HEK293T (cell line): ENCODE measurements around the gene PREP.

Experiments used
- CTCF ChIA-PET: fragments of 350-600 bp; formaldehyde crosslinking; extraction: SDS; loops from one replicate; lab custom pipeline; 2021; ENCODE audit warnings: antibody characterized with exemption, inconsistent platforms; lab: Yijun Ruan, JAX
- POLR2A ChIA-PET: fragments of 350-600 bp; formaldehyde crosslinking; extraction: SDS; loops from one replicate; lab custom pipeline; 2020; ENCODE audit warnings: antibody characterized with exemption, inconsistent platforms; lab: Yijun Ruan, JAX
- DNase-seq: peaks from one replicate; pipeline ENCODE4 v3.0.0; 2012; ENCODE audit warnings: mixed read lengths; ENCODE audit errors: extremely low spot score
- ARNT ChIP-seq: fragments of 450-650 bp; IDR thresholded peaks from 2 replicates; pipeline ENCODE4 v1.6.1; 2017; ENCODE audit warnings: mild to moderate bottlenecking
- BHLHE40 ChIP-seq: fragments of 450-650 bp; IDR thresholded peaks from 2 replicates; pipeline ENCODE4 v1.6.1; 2016; ENCODE audit warnings: mild to moderate bottlenecking, moderate library complexity, borderline replicate concordance
- CTBP1 ChIP-seq: fragments of 450-650 bp; IDR thresholded peaks from 2 replicates; pipeline ENCODE4 v1.6.1; 2016; ENCODE audit warnings: borderline replicate concordance
- ELF4 ChIP-seq: fragments of 450-650 bp; IDR thresholded peaks from 2 replicates; pipeline ENCODE4 v1.6.1; 2017; ENCODE audit warnings: antibody characterized with exemption
- FOXA1 ChIP-seq: fragments of 450-650 bp; IDR thresholded peaks from 2 replicates; pipeline ENCODE4 v1.6.1; 2016; ENCODE audit warnings: mild to moderate bottlenecking
- FOXK2 ChIP-seq: fragments of 450-650 bp; IDR thresholded peaks from 2 replicates; pipeline ENCODE4 v1.6.1; 2016; ENCODE audit warnings: mild to moderate bottlenecking
- FOXM1 ChIP-seq: fragments of 450-650 bp; IDR thresholded peaks from 2 replicates; pipeline ENCODE4 v1.6.1; 2017; ENCODE audit warnings: mild to moderate bottlenecking, borderline replicate concordance
- HDGF ChIP-seq: fragments of 450-650 bp; IDR thresholded peaks from 2 replicates; pipeline ENCODE4 v1.6.1; 2017; ENCODE audit warnings: antibody characterized with exemption, borderline replicate concordance
- L3MBTL2 ChIP-seq: fragments of 450-650 bp; conservative IDR thresholded peaks from 2 replicates; pipeline ENCODE4 v1.6.1; 2016; ENCODE audit warnings: mild to moderate bottlenecking
- LEF1 ChIP-seq: fragments of 450-650 bp; IDR thresholded peaks from 2 replicates; pipeline ENCODE4 v1.6.1; 2017; ENCODE audit warnings: mild to moderate bottlenecking, borderline replicate concordance
- NFRKB ChIP-seq: fragments of 450-650 bp; IDR thresholded peaks from 2 replicates; pipeline ENCODE4 v1.6.1; 2016; ENCODE audit warnings: mild to moderate bottlenecking, moderate library complexity
- PKNOX1 ChIP-seq: fragments of 450-650 bp; IDR thresholded peaks from 2 replicates; pipeline ENCODE4 v1.6.1; 2016
- SP1 ChIP-seq: fragments of 450-650 bp; IDR thresholded peaks from 2 replicates; pipeline ENCODE4 v1.6.1; 2017
- SUZ12 ChIP-seq: fragments of 450-650 bp; IDR thresholded peaks from 2 replicates; pipeline ENCODE4 v1.6.1; 2016; ENCODE audit warnings: mild to moderate bottlenecking
- TARDBP ChIP-seq: fragments of 450-650 bp; IDR thresholded peaks from 2 replicates; pipeline ENCODE4 v1.6.1; 2016
- ZNF384 ChIP-seq: fragments of 450-650 bp; IDR thresholded peaks from 2 replicates; pipeline ENCODE4 v1.6.1; 2016

PREP gene

GRCh38 chr6:105279463-105279862 is 123.4 kb downstream of the PREP start:
- no peak for TF ChIP-seq LEF1
- TF ChIP-seq SUZ12, result no peak
- no peak for TF ChIP-seq L3MBTL2
- ChIA-PET POLR2A (no interaction called here), CTCF (no interaction called here)
- no peak for DNase-seq

GRCh38 chr6:105278813-105279212 is 124.1 kb downstream of the PREP start:
- ChIA-PET POLR2A (no interaction called here), CTCF (no interaction called here)
- no peak for DNase-seq
- TF ChIP-seq LEF1 (no peak), BHLHE40 (no peak), ELF4 (no peak), ARNT (no peak), FOXK2 (no peak), FOXM1 (no peak), HDGF (no peak), TARDBP (no peak), PKNOX1 (no peak)

- ChIA-PET POLR2A (no interaction called here), CTCF (no interaction called here)
- DNase-seq, result no peak
- no peak for TF ChIP-seq ELF4
- no peak for TF ChIP-seq PKNOX1
- no peak for TF ChIP-seq SUZ12
- no peak for TF ChIP-seq ARNT
- no peak for TF ChIP-seq FOXA1
- TF ChIP-seq BHLHE40, result no peak
- no peak for TF ChIP-seq L3MBTL2
These were observed 124.8 kb downstream of the PREP start for GRCh38 chr6:105278035-105278434.

GRCh38 chr6:105276374-105276773 is 126.5 kb downstream of the PREP start:
- no peak for DNase-seq
- CTCF ChIA-PET, result interaction anchor here (0.6 kb wide), 1 partner anchor 487 kb away, joined by 3 read pairs; no protein-coding TSS in a partner anchor
- POLR2A ChIA-PET, result no interaction called here
- TF ChIP-seq PKNOX1, result no peak
- no peak for TF ChIP-seq NFRKB
- TF ChIP-seq CTBP1, result no peak
- TF ChIP-seq FOXK2, result no peak
- no peak for TF ChIP-seq L3MBTL2
- TF ChIP-seq LEF1, result no peak
- TF ChIP-seq FOXM1, result no peak
- no peak for TF ChIP-seq BHLHE40
- no peak for TF ChIP-seq SUZ12
- no peak for TF ChIP-seq FOXA1
- no peak for TF ChIP-seq TARDBP
- TF ChIP-seq ZNF384, result no peak
- TF ChIP-seq HDGF, result no peak
- TF ChIP-seq ARNT, result no peak
- TF ChIP-seq ELF4, result no peak
- TF ChIP-seq SP1, result no peak

GRCh38 chr6:105275542-105275941 is 127.3 kb downstream of the PREP start:
- DNase-seq, result no peak
- no peak for TF ChIP-seq CTBP1
- TF ChIP-seq PKNOX1, result no peak
- TF ChIP-seq SUZ12, result no peak
- no peak for TF ChIP-seq FOXK2
- TF ChIP-seq ARNT, result no peak
- no peak for TF ChIP-seq TARDBP
- TF ChIP-seq L3MBTL2, result no peak
- TF ChIP-seq FOXA1, result no peak
- no peak for TF ChIP-seq LEF1
- no peak for TF ChIP-seq HDGF
- no peak for TF ChIP-seq NFRKB
- ChIA-PET POLR2A (no interaction called here), CTCF (no interaction called here)

- ChIA-PET CTCF (interaction anchor here (0.6 kb wide), 1 partner anchor 168 kb away, joined by 3 read pairs; no protein-coding TSS in a partner anchor), POLR2A (no interaction called here)
- DNase-seq, result no peak
- TF ChIP-seq BHLHE40, result no peak
- TF ChIP-seq ZNF384, result no peak
- TF ChIP-seq L3MBTL2, result no peak
- TF ChIP-seq FOXM1, result no peak
- no peak for TF ChIP-seq PKNOX1
- TF ChIP-seq HDGF, result no peak
- TF ChIP-seq FOXK2, result no peak
- no peak for TF ChIP-seq CTBP1
- TF ChIP-seq SUZ12, result no peak
- no peak for TF ChIP-seq ELF4
- no peak for TF ChIP-seq SP1
- TF ChIP-seq NFRKB, result no peak
- TF ChIP-seq ARNT, result no peak
- TF ChIP-seq TARDBP, result no peak
- no peak for TF ChIP-seq LEF1
These were observed 128.2 kb downstream of the PREP start for GRCh38 chr6:105274678-105275077.
